GM21717 (cell line): ENCODE measurements around the gene CELA3A.
A peak's percentile ranks its signal among the peaks of the same experiment; 100 is the strongest.
"Not testable (repeated sequence)": the region's sequence is repeated elsewhere in the genome, so short reads cannot be mapped to it uniquely, and the experiment has no call there.

Experiments used
- ATAC-seq: cut with Tn5 transposase; IDR thresholded peaks from one replicate; pipeline ENCODE4 v1.9.1; 2021; ENCODE audit warnings: mild to moderate bottlenecking, moderate library complexity; ENCODE audit not compliant: unreplicated experiment

The CELA3A gene

GRCh38 chr1:22012752-22013151, 11.3 kb downstream of the CELA3A start:
- ATAC-seq, result not testable (repeated sequence)

DNA sequence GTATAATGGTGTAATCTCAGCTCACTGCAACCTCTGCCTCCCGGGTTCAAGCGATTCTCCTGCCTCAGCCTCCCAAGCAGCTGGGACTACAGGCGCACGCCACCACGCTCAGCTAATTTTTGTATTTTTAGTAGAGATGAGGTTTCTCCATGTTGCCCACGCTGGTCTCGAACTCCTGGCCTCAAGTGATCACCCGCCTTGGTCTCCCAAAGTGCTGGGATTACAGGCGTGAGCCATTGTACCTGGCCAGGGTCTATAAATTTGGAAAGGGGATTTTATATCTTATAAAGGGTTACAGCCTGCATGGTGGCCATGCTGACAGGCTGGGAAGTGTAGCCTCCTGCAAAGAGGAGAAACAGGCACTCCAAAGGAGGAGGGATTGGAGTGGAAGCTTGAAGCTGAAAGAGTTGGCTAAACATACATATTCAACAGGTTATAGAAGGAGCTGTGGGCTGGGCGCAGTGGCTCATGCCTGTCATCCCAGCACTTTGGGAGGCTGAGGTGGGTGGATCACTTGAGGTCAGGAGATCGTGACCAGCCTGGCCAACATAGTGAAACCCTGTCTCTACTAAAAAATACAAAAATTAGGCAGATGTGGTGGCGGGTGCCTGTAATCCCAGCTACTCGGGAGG, 13.2 kb downstream of the CELA3A start:
- not testable (repeated sequence) for ATAC-seq

DNA sequence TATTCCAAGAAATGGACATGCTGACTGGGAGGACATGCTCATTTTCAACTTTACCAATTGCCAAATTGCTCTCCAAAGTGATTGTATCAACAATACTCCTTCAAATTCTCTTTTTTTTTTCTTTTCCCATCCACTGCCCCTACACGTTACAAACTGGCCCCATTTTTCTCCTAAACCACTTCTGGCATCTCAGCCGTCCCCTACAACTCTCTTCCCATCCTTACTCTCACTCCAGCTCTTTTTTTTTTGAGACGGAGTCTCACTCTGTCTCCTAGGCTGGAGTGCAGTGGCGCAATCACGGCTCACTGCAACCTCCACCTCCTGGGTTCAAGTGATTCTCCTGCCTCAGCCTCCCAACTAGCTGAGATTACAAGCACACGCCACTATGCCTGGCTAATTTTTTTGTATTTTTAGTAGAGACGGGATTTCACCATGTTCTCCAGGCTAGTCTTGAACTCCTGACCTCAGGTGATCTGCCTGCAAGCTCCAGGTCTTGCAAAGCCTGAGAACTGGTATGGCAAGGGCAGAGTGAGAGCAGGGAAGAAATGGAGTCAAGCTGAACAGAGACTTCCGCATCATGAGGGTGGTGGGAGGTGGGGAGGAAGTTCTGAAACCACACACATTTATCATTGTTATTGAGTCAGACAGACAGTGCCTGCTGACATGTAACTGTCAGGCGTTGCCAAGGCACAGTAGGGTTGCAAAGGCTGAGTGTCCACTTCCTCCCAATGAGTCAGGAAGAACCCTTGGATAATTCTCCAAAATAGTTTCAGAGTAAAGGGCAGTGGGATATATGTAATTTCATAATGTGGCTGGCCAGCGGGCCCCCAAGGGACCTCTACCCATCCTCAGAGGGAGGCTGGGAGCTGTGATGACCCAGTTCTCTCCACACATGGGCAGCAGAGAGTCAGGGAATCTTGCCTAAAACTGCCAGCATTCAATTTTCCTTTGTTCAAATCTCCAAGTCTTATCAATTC, 17.4 kb downstream of the CELA3A start:
- peak; percentile 57 for ATAC-seq

- no peak for ATAC-seq
These were observed 19.6 kb downstream of the CELA3A start for GRCh38 chr1:22021061-22021460.

- ATAC-seq, result peak; percentile 40
These were observed 23.3 kb downstream of the CELA3A start for GRCh38 chr1:22024485-22025367.

GRCh38 chr1:22025368-22026155, 24.1 kb downstream of the CELA3A start:
- ATAC-seq, result peak; percentile 62

GRCh38 chr1:22026924-22027289, 25.4 kb downstream of the CELA3A start:
- no peak for ATAC-seq

DNA sequence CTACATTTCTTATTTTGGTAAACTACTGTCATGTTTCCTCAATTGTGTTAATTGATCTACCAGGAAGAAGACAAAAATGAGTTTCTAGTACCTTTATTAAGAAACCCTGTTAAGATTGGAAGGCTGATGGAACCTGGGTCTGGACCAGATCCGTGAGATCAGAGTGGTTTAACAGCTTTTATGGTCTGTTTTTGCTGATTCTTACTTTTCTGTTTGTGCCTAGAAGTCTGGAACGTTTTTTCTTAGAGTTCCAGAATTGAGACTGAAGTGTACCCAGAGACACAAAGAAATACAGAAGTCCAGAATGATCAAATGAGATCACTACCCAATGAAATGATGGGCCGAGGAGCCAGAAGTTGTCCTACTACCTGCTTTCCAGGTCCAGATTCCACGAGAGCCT, 28.6 kb downstream of the CELA3A start:
- no peak for ATAC-seq

DNA sequence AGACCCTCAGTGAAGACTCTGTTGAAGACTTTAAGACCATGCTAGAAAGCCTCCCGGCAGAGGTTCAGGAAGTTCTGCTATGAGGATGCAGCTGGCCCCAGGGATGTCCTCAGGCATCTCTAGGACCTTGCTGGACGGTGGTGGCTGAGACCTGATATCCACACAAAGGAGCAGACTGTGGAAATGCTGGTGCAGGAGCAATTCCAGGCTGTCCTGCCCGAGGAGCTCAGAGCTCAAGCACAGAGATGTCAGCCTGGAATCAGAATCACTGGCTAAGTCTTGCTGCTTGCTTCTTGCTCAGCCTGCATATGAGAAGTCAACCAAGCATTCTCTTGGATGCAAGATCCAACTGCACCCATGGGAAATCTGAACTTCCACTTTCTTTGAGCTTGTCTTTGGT, 29.0 kb downstream of the CELA3A start:
- ATAC-seq, result no peak

GRCh38 chr1:22031214-22031962, 29.9 kb downstream of the CELA3A start:
- ATAC-seq, result no peak

DNA sequence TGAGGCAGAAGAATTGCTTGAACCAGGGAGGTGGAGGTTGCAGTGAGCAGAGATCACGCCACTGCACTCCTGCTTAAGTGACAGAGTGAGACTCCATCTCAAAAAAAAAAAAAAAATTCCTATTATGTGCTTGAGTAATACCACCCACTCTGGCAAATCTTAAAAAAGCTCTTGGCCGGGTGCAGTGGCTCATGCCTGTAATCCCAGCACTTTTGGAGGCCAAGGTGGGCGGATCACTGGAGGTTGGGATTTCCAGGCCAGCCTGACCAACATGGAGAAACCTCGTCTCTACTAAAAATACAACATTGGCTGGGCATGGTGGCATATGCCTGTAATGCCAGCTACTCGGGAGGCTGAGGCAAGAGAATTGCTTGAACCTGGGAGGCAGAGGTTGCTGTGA, 33.4 kb downstream of the CELA3A start:
- not testable (repeated sequence) for ATAC-seq

DNA sequence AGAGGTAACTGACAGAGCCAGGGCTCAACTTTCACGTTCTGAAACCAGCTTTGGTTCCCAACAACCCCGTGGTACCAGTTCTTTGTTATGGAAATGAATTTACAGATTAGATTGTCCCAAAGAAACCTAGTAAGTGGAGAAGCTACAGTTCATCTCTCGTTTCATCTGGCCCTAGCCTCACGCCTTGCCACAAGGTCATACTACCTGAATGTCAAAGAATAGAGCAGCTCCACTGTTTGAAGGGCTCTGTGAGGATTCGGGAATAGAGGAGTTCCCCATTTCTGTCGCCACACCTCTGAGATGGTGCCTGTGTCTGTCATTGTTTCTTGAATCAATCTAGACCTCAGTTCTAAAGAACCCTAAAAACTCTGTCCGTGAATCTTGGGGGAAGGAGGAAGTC, 36.1 kb downstream of the CELA3A start:
- no peak for ATAC-seq

GRCh38 chr1:22038036-22038435, 36.6 kb downstream of the CELA3A start:
- no peak for ATAC-seq

- ATAC-seq, result peak; percentile 96
These were observed 38.3 kb downstream of the CELA3A start for GRCh38 chr1:22039594-22040285.

DNA sequence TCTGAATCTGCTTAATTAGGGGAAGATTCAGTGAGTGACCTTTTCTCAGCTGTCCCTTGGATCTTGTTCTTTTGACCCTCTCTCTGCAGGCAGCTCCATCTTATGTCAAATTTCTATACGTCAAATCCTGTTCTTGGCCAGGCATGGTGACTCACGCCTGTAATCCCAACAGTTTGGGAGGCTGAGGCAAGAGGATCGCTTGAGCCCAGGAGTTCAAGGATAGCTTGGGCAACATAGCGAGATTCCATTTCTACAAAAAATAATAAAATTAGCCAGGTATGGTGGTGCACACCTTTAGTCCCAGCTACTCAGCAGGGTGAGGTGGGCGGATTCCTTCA, 38.8 kb downstream of the CELA3A start:
- no peak for ATAC-seq

GRCh38 chr1:22041505-22041904, 40.0 kb downstream of the CELA3A start:
- ATAC-seq, result no peak

DNA sequence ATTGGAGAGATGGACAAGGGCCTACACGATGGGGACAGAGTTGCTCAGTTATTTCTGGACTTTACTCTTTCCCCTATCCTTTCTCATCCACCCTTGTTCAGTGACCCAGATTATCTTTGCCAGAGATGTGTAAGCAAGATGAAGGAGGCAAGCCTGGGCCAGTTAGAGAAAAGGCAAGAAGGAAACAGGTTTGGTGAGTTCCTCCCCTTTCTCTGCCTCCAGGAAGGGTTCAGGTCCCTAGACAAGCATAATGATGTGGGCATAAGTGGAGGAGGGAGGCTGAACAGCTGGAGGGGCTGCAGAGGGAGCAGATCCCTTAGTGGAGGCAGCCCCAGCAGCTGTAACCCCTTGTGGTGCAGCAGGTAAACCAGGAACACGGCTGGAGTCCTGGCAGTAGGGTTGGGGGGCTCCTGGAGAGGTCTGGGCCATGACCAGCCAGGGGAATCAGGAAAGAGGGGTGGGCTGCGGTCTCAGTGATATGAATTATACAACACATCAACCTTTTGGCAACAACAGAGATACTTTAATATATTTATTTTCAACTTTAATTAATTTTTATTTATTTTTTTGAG, 41.8 kb downstream of the CELA3A start:
- no peak for ATAC-seq

DNA sequence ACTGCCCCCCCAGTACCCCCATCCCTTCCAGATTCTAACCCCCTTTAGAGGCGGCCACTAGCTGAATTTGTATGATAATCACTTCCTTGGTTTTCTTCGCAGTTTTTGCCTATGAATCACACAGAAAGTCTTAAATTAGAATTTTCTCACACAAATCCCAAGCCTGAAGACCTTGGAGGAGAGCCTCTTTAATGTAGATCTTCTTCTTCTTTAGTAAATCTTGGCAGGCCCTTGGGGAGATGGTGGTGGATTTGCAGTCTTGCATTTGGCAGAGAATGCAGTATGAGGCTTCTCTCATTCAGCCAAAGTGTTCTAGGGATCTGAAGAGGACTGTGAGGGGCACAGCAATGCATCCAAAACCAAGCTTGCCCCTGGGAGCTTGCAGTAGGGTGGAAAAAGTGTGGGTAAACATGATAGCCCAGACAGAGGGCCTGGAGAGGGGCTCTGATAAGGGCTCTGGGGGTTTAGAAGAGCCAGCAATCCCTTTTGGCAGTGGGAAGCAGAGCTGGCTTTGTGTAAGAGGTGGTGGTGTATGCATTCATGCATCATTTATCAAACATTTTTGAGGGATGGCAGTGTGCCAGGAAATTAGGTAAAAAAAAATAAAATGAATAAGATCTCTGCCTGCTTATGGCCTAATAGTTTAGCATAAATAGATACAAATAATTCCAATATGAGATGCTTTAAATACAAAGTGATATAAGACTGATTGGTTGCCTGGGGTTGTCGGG, 43.4 kb downstream of the CELA3A start:
- ATAC-seq, result no peak
